Inflammatory macrophage treated with lipopolysaccharide for 1 hour (primary cell): ENCODE results near the gene PDZK1IP1.

Experiments
- DNase-seq, 2 donors: peaks; one replicate each; pipeline ENCODE4 v3.0.0-alpha.2; 2020 to 2022

Gene PDZK1IP1, protein sequence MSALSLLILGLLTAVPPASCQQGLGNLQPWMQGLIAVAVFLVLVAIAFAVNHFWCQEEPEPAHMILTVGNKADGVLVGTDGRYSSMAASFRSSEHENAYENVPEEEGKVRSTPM

DNA sequence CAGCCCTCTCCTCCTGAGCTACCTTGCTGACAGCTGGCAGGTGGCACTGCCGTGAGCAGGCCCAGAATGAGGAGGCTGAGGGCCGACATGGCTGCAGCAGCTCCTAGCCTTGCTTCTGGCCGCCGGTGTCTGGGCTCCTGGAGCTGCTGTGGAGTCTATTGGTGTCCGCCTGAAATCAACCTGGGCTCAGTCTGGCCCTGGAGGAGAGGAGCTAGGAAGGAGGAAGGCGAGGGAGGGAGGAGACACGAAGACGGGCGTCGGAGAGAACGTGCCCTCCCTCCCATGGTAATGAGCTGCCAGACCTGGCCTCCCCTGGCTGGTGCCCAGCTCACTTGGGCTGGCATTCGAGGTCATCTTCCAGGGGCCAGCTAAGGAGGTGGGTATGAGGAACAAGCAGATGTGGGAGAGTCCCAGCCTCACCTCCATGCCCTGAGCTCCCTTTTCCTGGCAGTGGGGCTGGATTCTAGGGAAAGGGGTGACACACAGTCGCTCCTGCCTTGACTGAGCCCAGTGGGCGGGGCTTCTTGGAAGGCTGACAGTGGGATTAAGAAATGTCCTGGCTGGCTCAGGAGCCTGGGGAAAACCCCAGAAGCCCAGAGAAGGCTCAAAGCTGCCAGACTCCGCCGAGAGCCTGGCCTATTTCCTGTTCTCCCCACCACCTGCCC lies at the start of gene PDZK1IP1:
Gene PDZK1IP1, minus strand, starts transcription at position 193 of the 665 bp plus-strand sequence. Its CDS starts 104 bp downstream, at position 89.
- peak; percentile 36 for DNase-seq

DNA sequence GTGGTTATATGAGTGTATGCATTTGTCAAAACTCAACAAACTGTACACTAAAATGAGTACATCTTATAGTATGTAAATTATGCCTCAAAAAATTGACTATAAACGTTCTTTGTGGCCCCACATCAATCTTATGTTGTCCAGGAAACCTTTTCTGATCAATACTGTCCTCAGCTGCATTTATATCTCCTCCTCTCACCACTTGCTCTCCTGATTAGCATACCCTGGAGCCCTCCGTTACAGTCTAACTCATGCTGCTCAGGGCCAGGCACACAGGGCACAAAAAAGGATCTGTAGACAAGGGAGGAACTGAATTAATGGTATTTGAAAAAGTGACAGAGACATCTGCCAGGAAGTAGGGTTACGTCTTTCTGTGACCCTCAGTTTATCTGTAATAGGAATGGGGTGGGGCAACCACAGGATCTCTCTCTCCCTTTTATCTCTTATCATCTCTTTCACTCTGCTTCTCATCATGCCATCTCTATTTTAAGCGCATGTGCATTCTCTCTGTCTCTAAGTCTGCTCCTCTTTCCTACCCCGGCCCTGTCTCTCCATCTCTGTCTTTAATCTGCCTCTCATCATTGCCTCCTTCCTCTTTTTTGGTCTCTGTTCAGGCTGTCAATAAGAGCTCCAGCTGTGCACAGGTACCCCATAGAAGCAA lies 49.2 kb upstream of the PDZK1IP1 start:
- DNase-seq = no peak

DNA sequence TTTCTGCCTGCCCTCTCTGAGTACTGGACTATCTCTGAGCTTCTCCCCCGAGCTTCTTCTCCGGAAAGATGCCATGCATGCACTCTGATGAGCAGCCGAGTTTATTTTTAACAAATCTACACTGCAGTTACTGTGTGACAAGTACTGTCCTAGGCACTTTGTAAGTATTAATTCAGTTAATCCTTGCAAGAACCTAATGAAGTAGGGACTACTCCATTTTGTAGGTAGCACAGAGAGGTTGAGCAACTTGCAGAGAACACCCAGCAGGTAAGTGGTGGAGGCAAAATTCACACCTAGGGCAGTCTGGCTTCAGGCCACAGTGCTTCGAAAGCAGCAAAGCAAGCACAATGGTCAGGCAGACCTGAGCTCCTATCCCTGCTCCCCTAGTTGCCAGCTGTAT lies 46.0 kb upstream of the PDZK1IP1 start:
- DNase-seq = no peak

DNA sequence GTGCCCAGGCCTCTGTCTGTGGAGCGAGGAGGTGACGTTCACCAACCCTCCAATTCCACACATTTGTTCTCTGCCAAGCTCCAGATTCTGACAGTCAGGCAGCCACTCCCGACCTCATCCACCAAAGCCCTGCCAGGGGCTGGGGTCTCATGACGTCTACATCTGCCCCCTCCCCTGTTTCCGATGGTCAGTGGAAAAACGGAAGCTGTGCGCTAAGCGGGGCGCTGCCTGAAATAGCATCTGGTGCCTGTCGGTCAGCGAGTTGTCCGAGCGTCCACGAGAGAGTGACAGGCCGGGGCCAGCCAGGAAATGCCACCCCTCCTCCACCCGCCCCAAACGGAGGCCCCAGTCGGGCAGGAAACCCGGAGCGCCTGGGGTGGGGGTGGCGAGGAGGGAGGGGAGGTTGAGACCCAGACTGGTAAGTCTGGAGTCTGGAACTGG lies 45.4 kb upstream of the PDZK1IP1 start:
- no peak for DNase-seq

DNA sequence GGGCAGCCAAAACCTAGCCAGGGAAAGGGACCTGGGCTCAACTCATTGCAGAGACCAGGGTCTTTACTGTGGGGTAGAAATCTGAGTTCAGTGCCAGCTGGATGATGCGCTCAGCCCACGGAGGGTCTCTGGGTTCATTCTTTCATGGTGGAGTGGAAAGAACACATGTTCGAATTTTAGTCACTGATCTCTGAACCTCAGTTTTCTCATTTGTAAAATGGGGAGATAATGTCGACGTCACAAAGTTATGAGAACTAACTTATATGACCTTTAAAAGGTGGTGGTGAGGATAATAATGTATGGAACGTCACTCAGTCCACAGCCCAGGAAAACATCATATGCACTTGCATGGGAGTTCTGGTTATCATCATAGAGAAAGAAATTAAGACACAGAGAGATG lies 43.4 kb upstream of the PDZK1IP1 start:
- DNase-seq = no peak

DNA sequence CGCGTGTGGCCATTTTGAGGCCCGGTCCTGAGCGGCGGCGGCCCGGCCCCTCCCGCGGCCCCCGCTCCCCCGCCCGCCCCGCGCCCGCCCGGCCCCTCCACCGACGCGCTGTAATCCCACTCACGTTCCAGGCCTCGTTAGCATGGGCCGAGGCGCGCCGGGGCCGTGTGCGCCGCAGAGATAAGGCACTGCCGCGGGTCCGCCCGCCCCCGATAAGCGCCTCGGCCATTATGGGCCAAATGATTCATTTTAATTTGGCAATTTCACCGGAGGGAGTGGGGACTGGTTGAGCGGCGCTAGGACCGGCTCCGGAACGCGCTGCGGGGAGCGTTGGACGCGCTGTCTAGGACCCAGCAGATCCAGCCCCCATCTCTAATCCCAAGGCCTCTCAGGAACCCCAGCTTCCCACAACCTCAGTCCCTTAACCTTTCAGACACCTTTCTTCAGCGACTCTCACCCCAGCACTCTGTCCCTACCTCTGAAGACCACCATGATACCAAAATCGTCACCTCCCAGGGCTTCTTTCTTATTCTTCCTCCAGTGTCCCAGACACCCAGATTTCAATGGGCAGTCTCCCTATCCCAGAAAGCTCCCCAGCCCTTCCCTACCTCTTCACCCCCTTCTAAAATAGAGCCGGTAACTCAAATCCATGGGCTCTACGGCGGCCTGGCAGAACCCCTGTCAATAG lies 42.5 kb upstream of the PDZK1IP1 start, which contains the start of gene TAL1:
Gene TAL1, minus strand, starts transcription at position 39 of the 688 bp plus-strand sequence. CDS start 6,337 bp downstream, outside the sequence.
- no peak for DNase-seq

DNA sequence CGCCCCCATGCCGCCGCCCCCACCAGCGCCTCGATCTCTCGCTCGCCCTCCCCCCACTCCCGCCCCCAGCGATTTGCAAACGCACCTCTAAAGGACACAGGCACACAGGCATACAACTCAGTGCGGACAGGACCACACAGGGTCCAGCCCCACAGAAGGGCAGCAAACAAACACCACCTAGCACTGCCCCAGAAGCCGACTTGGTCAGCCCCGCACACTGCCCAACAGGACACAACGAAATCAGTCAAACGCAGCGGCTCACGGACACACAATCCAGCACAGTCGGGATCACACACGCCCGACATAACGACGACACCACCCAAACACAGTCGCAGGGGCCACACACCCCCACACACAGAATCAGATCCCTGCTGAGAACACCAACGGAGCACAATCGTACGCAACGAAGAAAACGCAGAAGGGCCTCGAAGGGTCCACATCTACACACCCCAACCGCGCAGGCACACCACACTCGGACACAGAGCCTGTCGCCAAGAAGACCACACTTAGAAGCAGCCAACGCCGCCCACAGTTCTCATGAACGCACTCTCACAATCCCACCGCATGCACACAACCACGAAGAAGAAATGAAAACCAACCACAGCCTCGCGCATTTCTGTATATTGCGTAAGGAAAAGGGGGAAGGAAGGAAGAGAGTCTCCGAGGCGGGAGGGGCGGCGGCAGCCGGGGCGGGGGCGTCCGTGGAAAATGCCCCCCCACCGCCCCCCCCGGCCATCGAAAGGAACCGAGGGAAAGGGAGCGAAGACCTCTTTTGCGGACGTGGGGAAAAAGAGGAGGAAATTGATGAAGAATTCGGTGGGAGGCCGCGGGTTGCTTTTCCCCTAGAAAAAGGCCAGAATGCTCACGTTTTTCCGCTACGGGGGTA lies 41.7 kb upstream of the PDZK1IP1 start:
- DNase-seq = peak; percentile 44 to 68

DNA sequence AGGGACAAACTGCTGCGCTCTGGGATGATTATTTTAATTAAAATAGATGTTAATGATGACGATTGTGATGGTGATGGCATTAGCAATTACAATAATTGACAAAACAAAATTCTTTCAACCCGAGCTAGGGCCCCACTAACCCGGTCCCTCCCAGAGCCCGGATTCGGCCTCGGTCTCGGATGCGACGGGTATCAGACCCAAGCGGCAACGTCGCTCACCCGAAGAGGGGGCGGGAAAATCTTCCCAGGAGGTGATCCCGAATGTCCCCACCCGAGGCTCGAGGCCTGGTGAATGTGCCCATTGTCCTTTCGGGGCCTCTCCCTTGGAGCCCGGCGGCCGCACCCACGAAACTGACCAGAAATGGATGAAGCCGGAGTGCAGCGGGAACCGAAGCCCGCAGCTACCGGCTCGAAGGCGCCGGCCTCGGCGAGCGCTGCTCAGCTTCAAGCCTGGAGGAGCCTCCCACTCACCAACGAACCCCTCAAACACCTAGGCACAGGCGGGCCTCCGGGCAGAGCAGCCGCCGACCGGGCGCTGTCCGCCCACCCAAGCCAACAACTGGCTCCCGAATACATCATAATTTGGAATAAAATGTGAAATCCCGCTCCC lies 41.0 kb upstream of the PDZK1IP1 start:
- DNase-seq = peak in 1 of 2 donors; percentile 15

DNA sequence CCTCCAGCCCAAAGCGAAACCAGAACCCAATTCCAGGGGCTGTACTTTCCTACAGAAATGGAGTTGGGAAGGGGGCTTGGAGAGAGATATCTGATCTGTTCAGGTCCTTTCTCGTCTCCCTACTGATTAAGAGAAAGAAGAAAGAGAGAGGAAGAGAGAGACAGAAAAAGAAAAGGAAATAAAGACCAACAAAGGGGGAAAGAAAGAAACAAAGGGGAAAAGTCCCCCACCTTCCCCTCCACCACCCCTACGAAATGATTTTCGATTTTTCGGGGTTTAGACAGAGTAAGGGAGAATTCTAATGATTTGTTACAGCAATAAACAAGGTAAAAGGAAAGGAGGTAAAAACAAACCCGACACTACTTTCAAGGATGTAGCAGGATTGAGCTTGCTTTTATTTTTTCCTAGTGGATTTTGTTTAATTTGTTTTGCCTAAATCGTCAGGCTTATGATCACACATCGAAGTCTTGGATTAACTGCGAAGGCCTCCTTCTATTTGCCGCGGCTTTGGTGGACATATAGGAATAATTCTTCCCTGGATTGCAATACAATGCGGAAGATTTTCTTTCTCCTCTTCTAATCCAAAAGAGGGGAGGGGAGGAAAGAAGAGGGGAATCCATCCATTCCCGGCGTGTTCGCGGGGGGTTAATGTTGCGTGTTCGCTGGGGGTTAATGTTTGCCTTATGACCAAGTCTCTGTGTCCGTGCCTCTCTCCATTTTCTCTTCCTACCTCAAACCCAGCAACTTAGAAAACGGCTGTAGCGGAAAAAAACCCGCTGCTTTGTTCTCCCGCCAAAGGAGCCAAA lies 40.3 kb upstream of the PDZK1IP1 start:
- DNase-seq = no peak

DNA sequence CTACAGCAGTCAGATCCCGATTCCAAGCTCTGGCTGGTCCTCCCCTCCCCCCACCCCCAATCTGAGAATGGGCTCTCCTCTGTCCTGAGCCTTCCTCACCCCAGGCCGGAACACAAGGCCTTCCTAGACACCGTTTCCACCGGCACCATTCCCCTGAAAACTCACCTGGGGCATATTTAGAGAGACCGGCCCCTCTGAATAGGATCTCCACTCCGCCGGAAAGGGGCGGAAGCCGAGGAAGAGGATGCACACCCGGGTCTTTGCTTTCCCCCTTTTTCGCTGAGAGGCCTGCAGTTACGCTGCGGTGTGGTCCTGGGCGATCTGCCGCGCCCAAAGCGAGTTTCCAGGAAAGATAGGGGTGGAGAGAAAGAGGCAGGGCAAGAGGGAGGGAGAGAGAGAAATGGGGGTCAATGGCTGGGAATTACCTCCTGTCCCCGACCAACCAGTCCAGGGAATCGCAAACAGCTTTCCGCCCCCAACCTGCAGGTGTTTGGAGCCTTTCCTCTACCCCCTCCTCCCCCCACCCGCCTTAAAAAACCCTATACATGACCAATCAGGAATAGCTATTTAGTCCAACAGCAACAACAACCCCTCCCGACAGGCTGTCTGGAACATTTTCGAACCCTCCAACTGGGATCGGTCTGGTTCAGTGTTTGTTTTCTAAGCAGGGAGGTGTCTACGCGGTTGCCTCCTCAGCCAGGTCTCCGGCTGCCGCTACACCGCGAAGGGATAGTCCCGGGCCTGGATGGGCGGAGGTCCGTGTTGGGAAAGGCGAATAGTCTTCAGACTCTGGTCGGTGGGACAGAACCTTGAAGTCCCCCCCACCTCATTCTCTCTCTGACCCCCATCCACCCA lies 39.4 kb upstream of the PDZK1IP1 start:
- no peak for DNase-seq

DNA sequence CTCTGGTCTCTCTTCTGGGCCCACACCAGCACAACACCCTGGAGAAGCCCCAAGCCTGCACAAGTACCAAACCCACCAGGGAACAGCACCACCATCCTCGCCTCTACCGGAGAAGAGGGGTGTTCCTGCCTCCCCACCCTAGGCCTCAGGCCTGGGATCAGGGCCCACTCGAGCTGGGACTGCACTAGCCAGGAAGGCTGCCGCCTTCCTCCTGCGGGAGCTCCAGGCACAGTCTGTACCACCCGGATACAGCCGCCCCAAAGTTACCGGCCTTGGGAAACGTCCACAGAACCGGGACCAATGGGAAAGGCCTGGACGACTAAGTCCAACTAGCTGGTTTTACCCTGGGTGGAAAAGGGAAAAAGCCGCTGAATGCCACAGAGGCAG lies 38.8 kb upstream of the PDZK1IP1 start:
- no peak for DNase-seq

DNA sequence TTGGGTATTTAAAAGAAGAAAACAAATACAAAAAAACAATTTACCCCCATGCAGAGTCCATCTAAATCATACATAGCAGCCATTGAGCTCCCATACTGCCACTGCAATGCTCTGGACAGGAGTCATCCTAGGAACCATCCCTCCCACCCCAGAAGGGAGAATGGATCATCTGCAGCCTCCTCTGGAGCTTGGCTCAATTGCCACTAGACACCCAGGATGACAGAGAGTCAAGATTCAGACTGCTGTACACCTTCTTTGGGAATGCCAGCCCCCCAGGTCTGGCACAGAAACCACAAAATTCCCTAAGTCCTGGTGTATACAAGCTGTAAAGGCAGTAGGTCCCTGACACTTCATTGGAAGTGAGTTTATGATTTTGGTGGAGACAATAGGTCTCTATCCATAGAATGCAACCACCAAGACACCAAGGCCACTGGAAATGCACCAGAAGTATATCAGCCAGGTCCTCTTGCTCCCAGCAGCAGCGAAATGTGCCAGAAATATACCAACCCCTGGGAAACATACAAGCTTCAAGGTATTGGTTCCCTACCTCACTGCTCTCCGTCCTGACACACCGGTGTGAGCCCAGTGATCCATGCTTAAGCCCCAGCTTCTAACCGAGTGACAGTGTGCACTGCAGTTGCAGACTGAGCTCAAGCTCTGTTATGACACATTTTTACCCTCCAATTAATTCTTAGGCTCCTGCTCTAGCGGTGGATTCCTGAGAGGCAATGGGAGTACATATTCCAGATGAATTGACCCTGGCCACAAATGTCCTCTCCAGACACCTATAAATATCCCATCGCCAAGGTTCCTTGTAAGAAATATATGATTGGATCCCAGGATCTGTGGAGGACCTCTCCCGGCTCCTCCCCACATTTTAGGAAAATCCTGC lies 37.8 kb upstream of the PDZK1IP1 start:
- DNase-seq = no peak

DNA sequence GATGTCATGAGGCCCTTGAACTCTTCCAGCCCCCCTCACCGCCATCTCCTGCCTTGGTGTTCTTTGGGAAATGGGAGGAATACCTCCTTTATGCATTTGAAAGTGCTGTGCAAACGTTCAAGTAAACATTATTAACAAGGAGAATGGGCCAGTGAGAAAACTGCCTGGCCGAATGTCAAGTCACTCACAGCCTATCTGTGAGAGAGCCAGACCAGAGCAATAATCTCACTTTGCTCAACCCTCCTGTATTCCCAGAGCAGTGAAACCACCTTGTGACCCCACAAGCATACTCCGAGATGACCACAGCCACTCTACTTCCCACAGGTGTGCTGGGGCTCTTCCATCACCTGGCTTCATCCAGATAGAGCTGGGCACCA lies 37.0 kb upstream of the PDZK1IP1 start:
- no peak for DNase-seq

DNA sequence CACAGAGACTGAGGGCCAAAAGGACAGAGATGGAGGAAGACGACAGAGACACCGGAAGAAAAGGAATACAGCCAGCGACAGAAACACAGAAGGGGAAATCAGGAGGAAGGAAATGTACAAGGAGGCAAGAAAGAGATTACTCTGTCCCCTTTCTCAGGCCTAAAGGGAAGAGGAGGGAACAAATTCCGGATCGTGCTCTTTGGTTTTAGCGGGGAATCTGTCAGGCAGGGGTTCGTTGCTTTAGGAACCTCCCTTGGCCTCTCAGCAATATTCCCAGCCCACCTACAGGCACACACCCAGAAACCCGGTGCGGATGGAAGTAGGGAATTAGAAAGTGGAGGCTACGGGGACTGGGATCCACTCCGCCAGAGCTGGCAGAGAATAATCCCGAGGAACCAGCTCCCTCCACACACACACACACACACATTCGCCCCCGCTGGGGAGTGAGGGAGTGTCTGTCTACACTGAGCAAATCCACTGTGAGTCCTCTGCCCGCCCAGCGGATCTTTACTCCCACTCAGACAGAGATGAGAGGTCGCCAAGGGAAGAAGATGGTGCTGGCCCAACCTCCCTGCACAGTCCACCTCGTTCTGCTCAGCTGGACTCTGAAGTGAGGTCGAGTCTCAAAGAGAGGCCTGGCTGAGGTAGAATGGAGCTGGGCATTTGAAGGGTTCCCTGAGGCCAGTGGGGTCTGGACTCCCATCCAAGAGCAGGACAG lies 36.4 kb upstream of the PDZK1IP1 start:
- DNase-seq = no peak

DNA sequence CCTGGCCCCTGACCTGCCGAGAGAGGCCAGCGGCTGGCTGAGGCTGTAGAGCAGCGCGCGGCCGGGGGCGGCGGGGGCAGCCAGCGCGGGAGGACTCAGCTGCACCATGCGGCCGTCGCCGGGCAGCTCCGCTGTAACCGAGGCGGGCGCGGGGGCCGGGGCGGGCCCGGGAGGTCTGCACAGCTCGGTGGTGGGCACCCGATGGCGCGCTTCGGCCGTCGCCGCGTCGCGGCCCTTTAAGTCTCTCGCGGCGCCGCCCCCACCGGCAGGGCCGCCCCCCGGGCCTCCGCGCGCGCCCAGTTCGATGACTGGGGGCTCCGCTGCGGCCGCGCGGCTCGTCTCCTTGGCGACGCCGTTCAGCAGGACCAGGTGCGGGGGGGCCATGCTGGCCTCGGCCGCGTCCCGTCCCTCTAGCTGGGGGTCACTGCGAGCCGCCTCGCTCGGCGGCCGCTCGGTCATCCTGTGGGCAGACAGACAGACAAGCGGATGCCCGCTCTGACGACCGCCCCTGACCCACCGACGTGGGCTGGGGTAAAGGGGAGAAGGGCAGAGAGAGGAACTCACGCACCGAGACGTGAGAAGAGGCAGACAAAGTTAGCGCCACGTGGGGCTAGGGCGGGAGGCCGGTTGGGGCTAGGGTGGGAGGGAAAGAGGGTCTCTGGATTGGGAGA lies 35.7 kb upstream of the PDZK1IP1 start:
- DNase-seq = no peak

DNA sequence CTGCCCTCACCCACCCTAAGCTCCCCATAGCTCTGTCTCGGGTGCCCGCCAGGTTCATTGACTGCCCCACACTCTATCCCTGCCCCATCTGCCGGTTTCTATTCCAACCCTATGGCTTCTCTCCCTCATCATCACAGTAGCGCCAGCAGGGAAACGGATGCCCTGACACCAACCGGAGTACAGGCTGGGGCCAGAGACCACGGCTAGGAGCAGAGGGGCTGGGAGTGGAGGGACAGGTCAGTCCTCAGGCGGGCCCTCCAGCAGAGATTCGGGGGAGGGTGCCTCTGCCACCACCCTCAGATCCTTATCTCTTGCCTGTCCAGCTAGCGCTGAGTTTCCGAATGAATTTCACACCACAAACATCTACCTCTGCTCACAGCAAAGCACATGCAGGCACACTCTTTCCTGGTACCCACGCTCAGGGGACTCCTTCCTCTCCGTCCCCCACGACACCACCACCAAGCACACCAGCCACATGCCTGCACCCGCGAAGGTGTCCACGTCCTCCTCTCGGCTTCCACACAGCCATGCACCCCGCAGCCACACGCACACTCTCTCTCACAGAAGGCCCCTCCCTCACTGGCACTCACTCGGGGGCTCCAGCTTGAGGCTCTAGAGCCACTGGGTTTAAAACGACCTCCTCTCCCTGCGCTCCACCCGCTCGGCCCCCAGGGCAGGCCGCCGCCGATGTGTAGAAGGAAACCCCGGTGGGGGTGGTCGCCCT lies 35.0 kb upstream of the PDZK1IP1 start:
- DNase-seq = no peak
